ENCODE results near the gene CEP85L. TPM values are rescaled to one million over a fixed set of nuclear protein-coding genes. Genes with fewer than 3 reads are reported as not detected.

CEP85L gene
- total RNA-seq, 1 donor from 2014 or later, result 15.3 TPM

DNA sequence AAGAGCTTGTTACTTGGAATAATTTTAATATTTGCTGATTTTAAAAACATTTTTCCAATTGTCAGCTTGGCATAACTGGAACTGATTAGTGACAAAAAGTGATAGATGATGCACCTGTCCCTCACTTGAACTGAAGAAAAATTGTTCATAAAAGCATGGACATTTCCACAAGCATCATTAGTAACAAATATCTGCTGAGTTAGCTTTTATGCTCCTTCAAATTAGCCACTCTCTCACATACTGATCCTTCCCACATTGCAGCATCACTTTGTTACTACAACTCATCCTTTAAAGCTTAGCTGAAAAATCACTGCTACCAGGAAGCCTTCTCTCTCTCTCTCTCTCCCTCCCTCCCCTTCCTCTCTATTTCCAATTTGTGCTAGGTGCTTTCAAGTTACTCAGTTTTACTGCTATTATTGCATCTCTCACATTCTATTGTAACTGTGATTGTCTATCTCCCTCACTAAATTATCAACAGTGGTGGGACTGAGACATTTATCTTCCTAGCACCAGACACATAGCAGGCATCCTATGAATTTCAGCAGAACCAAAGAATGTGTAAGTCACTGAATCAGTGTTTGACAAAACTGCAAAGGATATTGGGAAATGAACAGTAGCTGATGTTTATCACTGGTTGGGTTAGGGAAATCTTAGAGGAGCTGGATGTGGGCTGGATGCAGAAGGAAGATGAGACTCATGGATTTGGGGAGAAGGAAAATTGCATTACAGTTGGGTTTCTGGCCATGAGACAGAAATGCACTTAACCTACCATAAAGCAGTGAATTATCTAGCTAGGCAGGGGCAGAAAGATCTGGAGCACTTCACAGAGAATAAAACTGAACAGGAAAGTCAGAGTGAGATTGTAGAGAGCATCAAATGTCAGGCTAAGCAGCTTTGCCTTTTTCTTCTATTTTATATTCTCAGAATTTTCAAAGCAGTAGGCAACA lies 231.7 kb downstream of the CEP85L start:
- no peak for DNase-seq (ENCODE audit: low read depth)

Other genes with a start within 250 kb of the CEP85L start
- gene PLN, start 103.3 kb downstream of the CEP85L start, total RNA-seq, result not detected in 2 replicates
- 18.9 and 24.0 TPM in 2 replicates for gene ASF1A, start 242.6 kb upstream of the CEP85L start, total RNA-seq

Data from renal cortical epithelial cell (primary cell).